Measurements from ENCODE around the gene NOP9. TPM values are rescaled to one million over a fixed set of nuclear protein-coding genes. Genes with fewer than 3 reads are reported as not detected.

The NOP9 gene
- total RNA-seq, 1 donor from 2014 or later, result 23.0 TPM

GRCh38 chr14:24297190-24297964, 2.3 kb upstream of the NOP9 start:
- DNase-seq (ENCODE audit: missing footprints), result no peak
- ATAC-seq, result peak; percentile 3
- intact Hi-C loops (cut with DNase I), result loop anchor here (5.0 kb wide), 1 partner anchor 110 kb away; the partner anchor contains the start of gene IPO4

DNA sequence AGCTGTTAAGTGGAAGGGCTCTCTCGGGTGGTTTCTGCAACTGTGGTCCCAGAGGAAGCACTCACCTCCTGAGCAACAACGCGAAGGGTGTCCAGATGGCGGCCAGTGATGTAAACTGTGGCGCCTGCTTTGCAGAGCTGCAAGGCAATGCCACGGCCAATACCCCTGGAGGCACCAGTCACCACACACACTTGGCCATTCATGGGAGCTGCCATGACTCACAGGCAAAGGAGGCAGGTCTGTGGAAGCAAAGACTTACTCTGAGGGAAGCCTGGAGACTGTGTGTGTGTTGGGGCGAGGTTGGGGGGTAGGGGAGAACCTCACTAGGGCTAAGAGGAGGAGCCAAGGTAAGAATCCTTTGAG, 777 bp upstream of the NOP9 start:
- DNase-seq (ENCODE audit: missing footprints), result no peak
- ATAC-seq, result no peak
- intact Hi-C loops (cut with DNase I), result loop anchor here (2.0 to 5.0 kb wide), 2 partner anchors 26 to 112 kb away; partner anchors contain the start of gene IPO4

- no peak for ATAC-seq
- intact Hi-C loops (cut with DNase I), result no loop called here
- no peak for DNase-seq (ENCODE audit: missing footprints)
Observed at GRCh38 chr14:24300326-24300980, 803 bp downstream of the NOP9 start.

DNA sequence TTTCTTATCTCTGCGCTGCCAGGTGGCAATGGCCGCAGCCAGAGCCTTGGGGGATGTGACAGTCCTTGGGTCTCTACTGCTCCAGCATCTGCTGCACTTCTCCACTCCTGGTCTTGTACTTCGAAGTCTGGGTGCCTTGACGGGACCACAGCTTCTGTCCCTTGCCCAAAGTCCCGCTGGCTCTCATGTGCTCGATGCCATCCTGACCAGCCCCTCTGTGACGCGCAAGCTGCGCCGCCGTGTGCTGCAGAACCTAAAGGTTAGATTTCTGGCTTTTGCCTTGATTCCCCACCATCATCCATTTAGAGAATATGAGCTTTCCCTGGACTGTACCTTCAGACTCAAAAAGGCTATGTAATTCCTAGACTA, 4.4 kb downstream of the NOP9 start:
- DNase-seq (ENCODE audit: missing footprints) (no peak), ATAC-seq (no peak)
- intact Hi-C loops (cut with DNase I), result no loop called here

- DNase-seq (ENCODE audit: missing footprints) (no peak), ATAC-seq (no peak)
- intact Hi-C loops (cut with DNase I), result no loop called here
Observed at GRCh38 chr14:24307156-24307574, 7.5 kb downstream of the NOP9 start.

- intact Hi-C loops (cut with DNase I), result no loop called here
- no peak for DNase-seq (ENCODE audit: missing footprints)
- ATAC-seq, result no peak
Observed at GRCh38 chr14:24307575-24308341, 8.1 kb downstream of the NOP9 start, which contains the start of gene CIDEB. CIDEB (minus strand) TSS chr14:24307977; CDS start chr14:24307858, 119 bp downstream.

GRCh38 chr14:24308342-24309124, 8.9 kb downstream of the NOP9 start:
- no peak for ATAC-seq
- intact Hi-C loops (cut with DNase I), result no loop called here
- DNase-seq (ENCODE audit: missing footprints), result no peak

GRCh38 chr14:24309538-24310264, 10.1 kb downstream of the NOP9 start, which contains the start of gene LTB4R2:
LTB4R2 (plus strand) TSS chr14:24310140; CDS start chr14:24310665, 525 bp downstream.
- DNase-seq (ENCODE audit: missing footprints), result no peak
- intact Hi-C loops (cut with DNase I), result no loop called here
- no peak for ATAC-seq

DNA sequence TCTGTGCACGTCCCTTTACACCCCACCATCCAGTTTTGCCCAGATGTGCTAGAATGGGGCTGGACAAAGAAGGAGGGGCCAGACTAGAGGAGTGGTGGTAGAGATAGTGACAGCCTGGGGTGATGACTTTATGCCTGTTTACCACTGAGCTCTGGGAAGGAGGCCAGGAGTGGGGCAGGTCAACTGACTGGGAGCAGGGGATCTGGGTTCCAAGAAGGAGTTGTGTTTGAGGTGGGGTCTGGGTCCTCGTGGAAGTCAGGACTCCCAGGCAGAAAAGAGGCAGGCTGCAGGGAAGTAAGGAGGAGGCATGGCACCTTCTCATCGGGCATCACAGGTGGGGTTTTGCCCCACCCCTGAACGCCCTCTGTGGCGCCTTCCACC, 10.6 kb downstream of the NOP9 start:
- intact Hi-C loops (cut with DNase I), result no loop called here
- ATAC-seq, result no peak

DNA sequence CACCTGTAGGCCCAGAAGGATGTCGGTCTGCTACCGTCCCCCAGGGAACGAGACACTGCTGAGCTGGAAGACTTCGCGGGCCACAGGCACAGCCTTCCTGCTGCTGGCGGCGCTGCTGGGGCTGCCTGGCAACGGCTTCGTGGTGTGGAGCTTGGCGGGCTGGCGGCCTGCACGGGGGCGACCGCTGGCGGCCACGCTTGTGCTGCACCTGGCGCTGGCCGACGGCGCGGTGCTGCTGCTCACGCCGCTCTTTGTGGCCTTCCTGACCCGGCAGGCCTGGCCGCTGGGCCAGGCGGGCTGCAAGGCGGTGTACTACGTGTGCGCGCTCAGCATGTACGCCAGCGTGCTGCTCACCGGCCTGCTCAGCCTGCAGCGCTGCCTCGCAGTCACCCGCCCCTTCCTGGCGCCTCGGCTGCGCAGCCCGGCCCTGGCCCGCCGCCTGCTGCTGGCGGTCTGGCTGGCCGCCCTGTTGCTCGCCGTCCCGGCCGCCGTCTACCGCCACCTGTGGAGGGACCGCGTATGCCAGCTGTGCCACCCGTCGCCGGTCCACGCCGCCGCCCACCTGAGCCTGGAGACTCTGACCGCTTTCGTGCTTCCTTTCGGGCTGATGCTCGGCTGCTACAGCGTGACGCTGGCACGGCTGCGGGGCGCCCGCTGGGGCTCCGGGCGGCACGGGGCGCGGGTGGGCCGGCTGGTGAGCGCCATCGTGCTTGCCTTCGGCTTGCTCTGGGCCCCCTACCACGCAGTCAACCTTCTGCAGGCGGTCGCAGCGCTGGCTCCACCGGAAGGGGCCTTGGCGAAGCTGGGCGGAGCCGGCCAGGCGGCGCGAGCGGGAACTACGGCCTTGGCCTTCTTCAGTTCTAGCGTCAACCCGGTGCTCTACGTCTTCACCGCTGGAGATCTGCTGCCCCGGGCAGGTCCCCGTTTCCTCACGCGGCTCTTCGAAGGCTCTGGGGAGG, 11.3 kb downstream of the NOP9 start, which contains the start of gene LTB4R:
LTB4R (plus strand) TSS at position 857 of the 959 bp plus-strand sequence. CDS start 4,150 bp downstream, outside the sequence.
- intact Hi-C loops (cut with DNase I), result loop anchor here (1.0 kb wide), 1 partner anchor 125 kb away; no protein-coding TSS in a partner anchor
- DNase-seq (ENCODE audit: missing footprints) (peak; percentile 87), ATAC-seq (peak; percentile 87)

More for the DNA sequence above, 10.6 kb downstream of the NOP9 start:
- DNase-seq (ENCODE audit: missing footprints), result no peak

DNA sequence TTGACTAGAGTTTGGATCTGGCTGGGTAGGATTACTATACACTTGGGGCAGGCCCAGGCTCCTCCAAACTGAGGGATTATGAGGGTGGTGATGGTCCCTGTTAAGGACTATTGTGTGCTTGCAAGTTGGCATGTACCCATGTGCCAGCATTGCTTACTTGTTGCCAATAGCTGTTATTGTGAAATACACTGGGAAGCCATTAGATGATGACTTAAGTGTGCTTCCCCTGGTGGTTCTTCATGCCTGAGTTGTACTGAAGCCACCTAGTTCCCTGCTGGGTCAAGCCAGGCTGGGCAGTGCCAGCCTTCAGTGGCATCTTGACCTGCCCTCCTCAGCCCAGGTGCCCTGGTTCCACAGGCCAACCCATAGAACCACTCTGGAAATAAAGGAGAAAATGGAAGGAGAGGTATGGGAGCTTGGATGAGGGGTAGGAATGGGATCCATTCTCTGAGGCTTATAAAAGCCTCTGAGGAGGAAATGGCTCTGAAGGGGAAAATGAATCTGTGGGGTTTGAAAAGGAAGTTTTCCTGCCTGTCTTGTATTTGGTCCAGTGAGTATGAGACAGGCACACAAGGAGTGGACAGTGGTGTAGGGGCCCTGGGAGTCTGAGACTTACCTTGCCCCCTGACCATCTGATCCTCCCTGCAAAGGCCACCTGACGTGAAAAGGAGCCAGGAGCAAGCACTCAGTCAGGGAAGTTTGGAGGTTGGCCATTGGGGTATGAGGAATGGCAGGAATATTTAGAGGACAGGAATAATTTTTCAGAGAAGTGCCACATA, 12.4 kb downstream of the NOP9 start:
- DNase-seq (ENCODE audit: missing footprints), result no peak
- no peak for ATAC-seq
- intact Hi-C loops (cut with DNase I), result loop anchor here (1.0 kb wide), 1 partner anchor 124 kb away; no protein-coding TSS in a partner anchor

GRCh38 chr14:24312736-24313507, 13.3 kb downstream of the NOP9 start:
- ATAC-seq, result no peak
- DNase-seq (ENCODE audit: missing footprints), result no peak
- intact Hi-C loops (cut with DNase I), result no loop called here

DNA sequence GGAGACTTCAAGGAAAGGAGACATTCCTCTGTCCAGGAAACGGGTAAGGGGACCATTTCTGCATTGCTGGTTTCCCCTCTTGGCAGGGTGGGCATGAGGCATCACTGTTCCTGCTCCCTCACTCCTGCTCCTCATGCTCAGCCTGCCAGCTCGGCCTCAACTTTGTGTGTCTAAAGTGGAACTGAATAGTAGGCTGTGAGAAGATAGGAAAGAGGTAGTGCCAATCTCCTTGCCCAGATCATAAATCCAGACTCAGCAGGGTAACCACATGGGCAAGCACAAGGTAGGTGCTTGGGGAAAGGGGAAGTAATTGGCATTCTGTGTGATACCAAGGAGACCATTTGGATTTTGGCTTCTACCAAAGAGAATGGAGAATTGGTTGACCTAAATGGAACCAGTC, 14.3 kb downstream of the NOP9 start:
- intact Hi-C loops (cut with DNase I), result no loop called here
- DNase-seq (ENCODE audit: missing footprints), result no peak
- no peak for ATAC-seq

DNA sequence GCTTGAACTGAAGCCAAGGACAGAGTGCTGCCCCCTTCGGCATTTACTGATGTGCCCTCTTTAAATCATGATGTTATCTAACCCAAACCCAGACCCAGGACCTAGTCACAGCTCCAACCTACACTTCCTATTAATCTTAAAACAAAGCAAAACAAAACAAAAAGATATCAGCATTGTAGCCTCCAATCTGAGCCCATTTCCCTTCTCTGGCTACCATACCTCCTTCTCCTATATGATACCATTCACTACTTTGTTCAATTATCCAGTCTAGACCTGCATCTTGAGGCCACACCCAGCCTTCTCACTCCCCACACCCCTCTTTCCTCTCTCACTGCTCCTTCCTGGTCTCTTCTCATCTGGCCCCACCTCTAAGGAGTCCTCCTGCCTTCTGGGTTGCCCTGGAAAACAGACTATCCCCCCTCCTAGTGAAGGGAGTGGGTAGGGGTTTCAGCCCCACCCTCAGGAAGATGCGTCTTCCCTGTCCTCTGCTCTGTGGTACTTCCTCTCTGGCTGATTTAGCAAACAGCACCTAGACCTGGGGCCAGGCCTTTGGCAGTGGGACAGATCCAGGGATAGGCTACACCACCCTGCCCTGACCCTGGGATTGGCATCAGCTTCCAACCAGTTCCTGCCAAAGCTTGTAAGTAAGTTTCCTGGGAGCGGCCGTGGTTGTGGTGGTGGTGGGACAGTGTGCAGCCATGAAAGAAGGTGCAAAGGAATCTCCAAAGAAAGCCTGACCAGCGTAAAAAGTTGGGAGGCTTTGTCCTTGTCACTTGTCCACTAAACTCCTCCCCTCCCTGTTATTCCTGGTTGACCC, 14.9 kb downstream of the NOP9 start:
- ATAC-seq, result no peak
- no peak for DNase-seq (ENCODE audit: missing footprints)
- intact Hi-C loops (cut with DNase I), result no loop called here
